Measurements from ENCODE around the gene SOS2. TPM values are rescaled to one million over a fixed set of nuclear protein-coding genes. Genes with fewer than 3 reads are reported as not detected.

SOS2 gene
- total RNA-seq, 2 experiments from 2014 or later: 18.9 to 20.1 TPM

DNA sequence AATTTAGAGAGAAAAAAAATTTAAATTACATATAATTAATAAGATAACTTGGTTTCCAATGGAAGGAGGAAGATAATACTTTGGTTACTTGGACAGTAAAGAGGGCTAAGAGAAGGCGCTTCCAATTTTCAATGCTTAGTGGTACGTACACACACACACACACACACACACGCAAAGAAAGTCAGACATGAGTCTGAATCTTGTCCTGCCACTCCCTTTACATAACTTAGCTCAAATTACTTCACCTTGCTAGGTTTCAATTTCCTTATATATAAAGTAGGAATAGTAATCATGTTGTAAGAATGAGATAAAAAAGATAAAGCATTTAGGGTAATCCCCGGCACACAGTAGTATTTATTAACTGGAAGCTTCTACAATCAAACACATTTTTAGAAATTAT lies 75.3 kb downstream of the SOS2 start:
- no peak for DNase-seq
- POLR2A ChIA-PET: no interaction called here
- H3K36me3 Mint-ChIP-seq (ENCODE audit: low read depth): peaks cover 11% of the 10 kb centered on the region
- CTCF ChIA-PET: interaction anchor here (1.0 kb wide), 1 partner anchor 294 kb away, joined by 3 read pairs; no protein-coding TSS in a partner anchor
- H3K27me3 Mint-ChIP-seq (ENCODE audit: low read depth): no peaks in the 10 kb centered on the region
- no peak for ATAC-seq
- H3K4me3 Mint-ChIP-seq: no peak overlapping the region
- H3K4me1 Mint-ChIP-seq (ENCODE audit: low read depth): no peaks in the 10 kb centered on the region
- H3K9me3 Mint-ChIP-seq (ENCODE audit: insufficient read depth): no peaks in the 10 kb centered on the region
- no peak overlapping the region for H3K27ac Mint-ChIP-seq

DNA sequence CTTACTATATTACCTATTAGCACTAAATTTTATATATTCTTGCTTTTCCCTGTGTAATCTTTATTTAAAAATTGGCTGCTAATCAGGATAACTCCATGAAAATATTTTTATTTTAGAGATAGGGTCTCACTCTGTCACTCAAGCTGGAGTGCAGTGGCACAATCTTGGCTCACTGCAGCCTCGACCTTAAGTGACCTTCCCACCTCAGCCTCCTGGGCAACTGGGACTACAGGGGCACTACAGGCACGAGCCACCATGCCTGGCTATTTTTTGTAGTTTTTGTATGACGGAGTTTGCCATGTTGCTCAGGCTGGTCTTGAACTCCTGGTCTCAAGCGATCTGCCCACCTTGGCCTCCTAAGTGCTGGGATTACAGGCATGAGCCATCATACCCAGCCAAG lies 82.6 kb downstream of the SOS2 start:
- Mint-ChIP-seq H3K4me3 (no peak overlapping the region), H3K36me3 (ENCODE audit: low read depth) (peaks cover 20% of the 10 kb centered on the region), H3K27ac (no peak overlapping the region), H3K9me3 (ENCODE audit: insufficient read depth) (no peaks in the 10 kb centered on the region), H3K4me1 (ENCODE audit: low read depth) (no peaks in the 10 kb centered on the region), H3K27me3 (ENCODE audit: low read depth) (no peaks in the 10 kb centered on the region)
- POLR2A ChIA-PET: no interaction called here
- DNase-seq (no peak), ATAC-seq (no peak)
- CTCF ChIA-PET: no interaction called here

DNA sequence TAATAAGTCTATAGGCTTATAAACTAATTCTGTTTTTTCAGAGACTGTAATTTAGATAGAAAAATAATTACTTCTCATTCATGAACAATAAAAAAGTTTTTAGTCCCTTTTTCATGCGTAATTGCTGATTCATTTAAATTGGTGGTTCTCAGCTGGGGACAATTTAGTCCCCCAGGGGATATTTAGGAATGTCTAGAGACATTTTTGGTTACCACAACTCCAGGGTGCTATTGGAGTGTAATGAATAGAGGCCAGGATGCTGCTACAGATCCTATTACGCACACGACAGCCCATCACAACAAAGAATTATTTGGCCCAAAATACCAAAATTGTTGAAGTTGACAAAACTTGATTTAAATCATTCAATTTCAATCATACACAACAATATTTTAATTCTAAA lies 92.2 kb downstream of the SOS2 start:
- H3K27ac Mint-ChIP-seq: no peak overlapping the region
- ChIA-PET POLR2A (no interaction called here), CTCF (interaction anchor here (2.3 kb wide), 1 partner anchor 286 kb away, joined by 5 read pairs; the partner anchor contains the start of gene NEMF)
- H3K4me3 Mint-ChIP-seq: no peak overlapping the region
- H3K9me3 Mint-ChIP-seq (ENCODE audit: insufficient read depth): no peaks in the 10 kb centered on the region
- no peaks in the 10 kb centered on the region for H3K36me3 Mint-ChIP-seq (ENCODE audit: low read depth)
- no peak for ATAC-seq
- H3K4me1 Mint-ChIP-seq (ENCODE audit: low read depth): no peaks in the 10 kb centered on the region
- H3K27me3 Mint-ChIP-seq (ENCODE audit: low read depth): no peaks in the 10 kb centered on the region
- DNase-seq: no peak

DNA sequence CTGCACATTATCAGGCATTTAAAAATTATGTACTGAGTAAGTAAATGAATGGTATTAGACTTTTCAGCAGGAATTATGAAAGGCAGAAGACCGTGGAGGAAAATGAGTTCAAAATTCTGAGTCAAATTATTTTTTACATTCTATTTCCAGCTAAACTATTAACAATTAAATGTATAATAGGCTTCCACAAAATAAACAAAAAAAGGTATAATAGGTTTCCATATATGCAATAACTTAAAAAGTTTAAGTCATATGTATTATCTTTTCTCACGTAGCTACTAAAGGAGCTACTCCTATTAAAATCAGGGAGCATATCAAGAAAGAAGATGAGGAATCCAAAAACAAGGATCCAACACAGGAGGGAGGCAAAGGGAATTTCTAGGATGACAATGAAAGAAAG lies 103.6 kb downstream of the SOS2 start:
- peaks cover 36% of the 10 kb centered on the region for H3K36me3 Mint-ChIP-seq (ENCODE audit: low read depth)
- ATAC-seq (no peak), DNase-seq (no peak)
- ChIA-PET POLR2A (no interaction called here), CTCF (interaction anchor here (1.1 kb wide), 1 partner anchor 193 kb away, joined by 3 read pairs; no protein-coding TSS in a partner anchor)
- no peaks in the 10 kb centered on the region for H3K4me1 Mint-ChIP-seq (ENCODE audit: low read depth)
- no peak overlapping the region for H3K27ac Mint-ChIP-seq
- no peak overlapping the region for H3K4me3 Mint-ChIP-seq
- H3K27me3 Mint-ChIP-seq (ENCODE audit: low read depth): no peaks in the 10 kb centered on the region
- H3K9me3 Mint-ChIP-seq (ENCODE audit: insufficient read depth): no peaks in the 10 kb centered on the region

DNA sequence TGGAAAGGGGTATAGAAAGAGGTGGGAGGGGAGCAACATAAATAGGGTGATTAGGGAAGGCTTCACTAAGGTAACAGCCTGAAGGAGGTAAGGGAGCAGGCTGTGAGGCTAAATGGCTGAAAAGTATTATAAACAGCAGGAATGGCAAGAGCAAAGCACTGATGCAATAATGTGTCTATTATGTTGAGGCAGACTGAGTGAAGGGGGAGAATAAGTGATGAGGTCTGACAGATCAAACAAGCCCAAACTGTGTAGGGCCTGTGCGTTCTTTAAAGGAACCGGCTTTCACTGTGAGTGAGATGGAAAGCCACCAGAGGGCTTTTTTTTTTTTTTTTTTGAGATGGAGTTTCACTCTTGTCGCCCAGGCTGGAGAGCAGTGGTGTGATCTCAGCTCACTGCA lies 108.3 kb downstream of the SOS2 start:
- H3K9me3 Mint-ChIP-seq (ENCODE audit: insufficient read depth): no peaks in the 10 kb centered on the region
- ChIA-PET CTCF (no interaction called here), POLR2A (no interaction called here)
- DNase-seq (no peak), ATAC-seq (no peak)
- H3K36me3 Mint-ChIP-seq (ENCODE audit: low read depth): peaks cover 19% of the 10 kb centered on the region
- no peaks in the 10 kb centered on the region for H3K27me3 Mint-ChIP-seq (ENCODE audit: low read depth)
- H3K27ac Mint-ChIP-seq: no peak overlapping the region
- no peaks in the 10 kb centered on the region for H3K4me1 Mint-ChIP-seq (ENCODE audit: low read depth)
- H3K4me3 Mint-ChIP-seq: no peak overlapping the region

DNA sequence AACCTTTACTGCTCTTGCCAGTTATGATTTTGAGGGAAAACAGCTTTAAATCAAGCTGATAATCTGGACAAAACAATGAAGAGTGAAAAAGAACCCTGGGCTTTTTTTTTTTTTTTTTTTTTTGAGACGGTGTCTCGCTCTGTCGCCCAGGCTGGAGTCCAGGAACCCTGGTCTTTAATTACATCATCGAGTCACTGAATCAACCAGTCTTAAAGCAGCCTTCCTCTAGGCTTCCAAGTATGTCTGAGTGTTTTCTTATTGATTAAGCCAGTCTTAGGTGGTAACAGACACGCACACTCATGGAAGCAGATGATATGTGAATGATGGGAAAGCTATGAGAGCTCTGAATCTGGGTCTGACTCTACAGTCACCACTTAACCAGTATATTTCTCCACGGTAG lies 109.1 kb downstream of the SOS2 start:
- H3K27me3 Mint-ChIP-seq (ENCODE audit: low read depth): no peaks in the 10 kb centered on the region
- no peaks in the 10 kb centered on the region for H3K9me3 Mint-ChIP-seq (ENCODE audit: insufficient read depth)
- ChIA-PET CTCF (no interaction called here), POLR2A (no interaction called here)
- no peak overlapping the region for H3K27ac Mint-ChIP-seq
- no peak overlapping the region for H3K4me3 Mint-ChIP-seq
- peaks cover 24% of the 10 kb centered on the region for H3K36me3 Mint-ChIP-seq (ENCODE audit: low read depth)
- DNase-seq: no peak
- no peaks in the 10 kb centered on the region for H3K4me1 Mint-ChIP-seq (ENCODE audit: low read depth)
- no peak for ATAC-seq

DNA sequence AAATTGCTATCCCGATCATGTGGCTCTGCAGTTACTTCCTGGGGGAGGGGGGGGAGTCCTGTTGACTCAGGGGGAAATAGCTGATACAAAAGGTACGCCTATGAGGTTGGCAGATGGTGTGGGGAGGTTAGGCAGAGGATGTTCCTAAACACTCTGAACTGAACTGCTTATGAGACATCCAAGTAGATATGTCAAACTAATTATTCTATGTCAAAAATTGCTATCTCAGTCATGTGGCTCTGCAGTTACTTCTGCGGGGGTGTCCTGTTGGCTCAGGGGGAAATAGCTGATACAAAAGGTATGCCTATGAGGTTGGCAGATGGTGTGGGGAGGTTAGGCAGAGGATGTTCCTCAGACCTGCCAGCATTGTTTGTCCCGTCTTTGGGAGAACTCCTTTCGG lies 109.9 kb downstream of the SOS2 start:
- no peak for ATAC-seq
- no peaks in the 10 kb centered on the region for H3K9me3 Mint-ChIP-seq (ENCODE audit: insufficient read depth)
- CTCF ChIA-PET: no interaction called here
- H3K27ac Mint-ChIP-seq: no peak overlapping the region
- no peaks in the 10 kb centered on the region for H3K27me3 Mint-ChIP-seq (ENCODE audit: low read depth)
- no peak overlapping the region for H3K4me3 Mint-ChIP-seq
- POLR2A ChIA-PET: no interaction called here
- H3K36me3 Mint-ChIP-seq (ENCODE audit: low read depth): peaks cover 21% of the 10 kb centered on the region
- DNase-seq: no peak
- peaks cover 6% of the 10 kb centered on the region for H3K4me1 Mint-ChIP-seq (ENCODE audit: low read depth)

DNA sequence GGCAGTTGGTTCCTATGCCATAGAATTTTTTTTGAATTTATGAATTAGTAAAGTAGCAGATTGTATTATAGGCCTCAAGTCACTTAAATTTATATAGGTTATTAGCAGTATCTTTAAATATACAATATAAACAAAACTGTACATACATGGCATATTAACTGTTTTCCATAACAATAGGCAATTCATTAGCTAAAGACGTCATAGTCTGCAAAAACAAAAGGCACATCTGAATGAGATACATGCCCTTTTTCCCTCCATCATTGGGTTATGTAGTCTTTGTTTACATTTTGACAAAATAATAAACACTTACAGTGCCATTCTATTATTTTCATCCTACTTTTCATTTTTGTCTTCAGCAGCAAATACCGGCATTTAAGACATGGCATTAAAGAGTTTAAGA lies 113.9 kb downstream of the SOS2 start:
- Mint-ChIP-seq H3K27me3 (ENCODE audit: low read depth) (no peaks in the 10 kb centered on the region), H3K27ac (no peak overlapping the region), H3K9me3 (ENCODE audit: insufficient read depth) (no peaks in the 10 kb centered on the region), H3K36me3 (ENCODE audit: low read depth) (peaks cover 32% of the 10 kb centered on the region), H3K4me1 (ENCODE audit: low read depth) (peaks cover 31% of the 10 kb centered on the region), H3K4me3 (no peak overlapping the region)
- ATAC-seq: no peak
- POLR2A ChIA-PET: interaction anchor here (0.8 to 2.3 kb wide), 3 partner anchors 9 to 266 kb away, joined by 3 to 15 read pairs (median 4); partner anchors contain the start of gene NEMF
- CTCF ChIA-PET: interaction anchor here (0.7 to 2.6 kb wide), 7 partner anchors 9 to 479 kb away, joined by 3 to 17 read pairs (median 5); partner anchors contain the start of gene NEMF
- no peak for DNase-seq

DNA sequence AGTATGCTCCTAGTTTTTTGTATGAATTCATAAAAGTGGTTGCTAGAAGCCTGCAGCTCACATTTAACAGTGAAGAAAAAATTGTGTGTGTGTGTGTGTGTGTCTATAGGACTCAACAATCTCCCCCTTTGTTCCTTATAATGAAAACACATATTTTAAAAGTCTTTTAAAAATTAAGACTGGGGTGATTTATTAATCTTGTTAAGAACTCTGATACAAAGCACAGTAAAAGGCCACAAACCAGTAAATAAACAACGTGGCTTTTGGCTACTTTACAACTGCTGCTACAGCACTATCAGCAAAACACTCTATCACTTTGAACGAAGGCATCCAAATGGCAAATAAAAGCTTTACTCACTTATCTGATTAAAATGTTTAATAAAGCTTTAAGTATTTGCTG lies 114.4 kb downstream of the SOS2 start:
- Mint-ChIP-seq H3K27me3 (ENCODE audit: low read depth) (no peaks in the 10 kb centered on the region), H3K4me1 (ENCODE audit: low read depth) (peaks cover 32% of the 10 kb centered on the region), H3K9me3 (ENCODE audit: insufficient read depth) (no peaks in the 10 kb centered on the region), H3K4me3 (peak overlapping the region; percentile 98), H3K27ac (peak overlapping the region; percentile 99), H3K36me3 (ENCODE audit: low read depth) (peaks cover 36% of the 10 kb centered on the region)
- CTCF ChIA-PET: interaction anchor here (0.7 to 2.6 kb wide), 9 partner anchors 10 to 479 kb away, joined by 3 to 17 read pairs (median 4); partner anchors contain the start of gene NEMF
- DNase-seq: no peak
- no peak for ATAC-seq
- POLR2A ChIA-PET: interaction anchor here (1.0 to 2.3 kb wide), 13 partner anchors 16 to 411 kb away, joined by 3 to 22 read pairs (median 4); partner anchors contain the start of genes DMAC2L, L2HGDH, NEMF and SOS2

DNA sequence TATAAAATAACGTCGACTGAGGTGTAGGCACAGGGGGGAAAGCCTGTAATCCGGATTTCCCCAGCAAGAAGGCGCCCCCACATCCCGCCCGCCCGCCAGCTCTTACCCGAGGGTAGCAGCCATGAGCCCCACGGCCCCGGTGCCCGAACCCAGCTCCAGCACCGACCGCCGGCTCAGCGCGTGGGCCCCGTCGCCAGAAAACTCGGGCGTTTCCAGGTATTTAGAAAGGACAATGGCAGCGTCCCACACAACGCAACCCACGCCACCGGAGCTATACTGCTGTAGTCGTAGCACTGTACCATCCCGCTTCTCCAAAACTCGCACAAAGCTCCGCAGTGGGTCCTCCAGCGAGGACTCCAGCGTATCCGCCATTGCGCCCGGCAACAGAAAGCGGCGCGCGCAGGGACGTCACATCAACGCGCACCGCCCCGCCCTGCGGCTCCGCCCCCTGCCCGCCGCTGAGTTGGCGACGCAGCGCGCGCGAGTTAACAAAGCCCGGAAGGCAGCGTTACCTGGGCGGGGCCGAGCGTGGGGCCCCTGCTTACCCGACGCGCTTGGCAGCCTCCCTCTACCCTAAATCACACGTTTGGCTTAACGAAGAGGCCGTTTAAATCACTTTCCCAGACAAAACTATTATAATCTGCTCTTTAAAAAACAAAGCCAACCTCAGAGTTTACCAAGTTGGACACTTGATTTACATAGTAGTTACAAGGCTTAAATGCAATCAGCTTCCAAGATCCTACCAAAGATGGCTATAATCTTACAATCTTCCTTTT lies 115.0 kb downstream of the SOS2 start, which contains the start of gene VCPKMT:
Gene VCPKMT (minus strand): TSS at position 392 of the 776 bp plus-strand sequence. CDS start 20 bp downstream, at position 372.
- Mint-ChIP-seq H3K9me3 (ENCODE audit: insufficient read depth) (no peaks in the 10 kb centered on the region), H3K4me3 (peak within 1 kb of the TSS; percentile 98), H3K36me3 (ENCODE audit: low read depth) (peaks cover 42% of the 10 kb centered on the region), H3K27me3 (ENCODE audit: low read depth) (no peaks in the 10 kb centered on the region), H3K27ac (peak within 1 kb of the TSS; percentile 99), H3K4me1 (ENCODE audit: low read depth) (peaks cover 36% of the 10 kb centered on the region)
- POLR2A ChIA-PET: interaction anchor here (0.7 to 2.3 kb wide), 19 partner anchors 10 to 412 kb away, joined by 3 to 22 read pairs (median 4); partner anchors contain the start of genes DMAC2L, L2HGDH, NEMF and SOS2
- CTCF ChIA-PET: interaction anchor here (0.7 to 2.6 kb wide), 9 partner anchors 9 to 480 kb away, joined by 3 to 17 read pairs (median 4); partner anchors contain the start of gene NEMF
- ATAC-seq: peak; percentile 99
- peak; percentile 96 for DNase-seq

DNA sequence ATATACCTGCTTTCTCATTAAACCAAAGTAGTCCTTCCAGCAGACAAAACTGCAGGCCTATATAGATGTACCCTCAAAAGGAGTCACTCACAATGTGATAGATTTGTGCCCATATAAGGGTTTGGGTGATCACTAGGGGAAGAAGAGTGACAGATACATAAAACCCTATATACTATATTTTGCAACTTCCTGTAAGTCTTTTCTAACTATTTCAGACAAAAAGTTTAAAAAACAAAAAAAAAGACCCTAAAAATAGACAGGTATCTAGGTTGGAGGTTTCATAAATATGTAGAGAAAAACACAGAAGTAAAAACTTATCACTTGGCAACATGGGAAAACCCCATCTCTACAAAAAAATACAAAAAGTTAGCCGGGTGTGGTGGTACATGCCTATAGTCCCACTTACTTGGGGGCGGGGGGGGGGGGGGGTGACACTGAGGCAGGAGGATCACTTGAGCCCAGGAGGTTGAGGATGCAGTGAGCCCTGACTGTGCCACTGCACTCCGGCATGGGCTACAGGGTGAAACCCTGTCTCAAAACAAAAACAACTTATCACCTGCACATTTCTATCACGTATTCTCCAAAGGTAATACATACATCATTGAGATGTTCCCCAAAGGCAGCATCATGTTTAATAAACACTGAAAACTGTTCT lies 117.9 kb downstream of the SOS2 start:
- Mint-ChIP-seq H3K4me3 (no peak overlapping the region), H3K27ac (no peak overlapping the region), H3K9me3 (ENCODE audit: insufficient read depth) (no peaks in the 10 kb centered on the region), H3K36me3 (ENCODE audit: low read depth) (peaks cover 62% of the 10 kb centered on the region), H3K4me1 (ENCODE audit: low read depth) (peaks cover 46% of the 10 kb centered on the region), H3K27me3 (ENCODE audit: low read depth) (no peaks in the 10 kb centered on the region)
- ChIA-PET POLR2A (interaction anchor here (1.0 kb wide), 1 partner anchor 252 kb away, joined by 5 read pairs; no protein-coding TSS in a partner anchor), CTCF (interaction anchor here (0.7 to 3.7 kb wide), 8 partner anchors 9 to 261 kb away, joined by 3 to 23 read pairs (median 8); partner anchors contain the start of gene NEMF)
- DNase-seq (no peak), ATAC-seq (no peak)
